Right lobe of liver (tissue), 6 donors: ENCODE data around the gene FRZB. TPM values are rescaled to one million over a fixed set of nuclear protein-coding genes. Genes with fewer than 3 reads are reported as not detected.

ENCODE experiments used
- ATAC-seq, 4 donors: fragments of 200-7000 bp; cut with Tn5 transposase; one replicate each; pipeline ENCODE4 v1.9.1; 2020; ENCODE audit warnings: mild to moderate bottlenecking in 4 of 4, moderate library complexity in 4 of 4
- DNase-seq, 3 donors: peaks; one replicate each; pipeline ENCODE4 v3.0.0-alpha.2; 2020
- H3K27ac ChIP-seq, 3 donors: fragments of 200-600 bp; one replicate each; pipeline ENCODE4 v1.8.0; 2022
- H3K27me3 ChIP-seq, 2 donors: fragments of 200-600 bp; one replicate each; pipeline ENCODE4 v1.8.0; 2022
- H3K36me3 ChIP-seq, 4 donors: fragments of 200-600 bp; sonication (generic) in 1 of 4; one replicate each; pipeline versions ENCODE4 v1.5.1 to v1.8.0; 2017 to 2022; ENCODE audit warnings: control low read depth in 1 of 4
- H3K4me1 ChIP-seq, 4 donors: fragments of 200-600 bp; sonication (generic) in 1 of 4; one replicate each; pipeline versions ENCODE4 v1.5.1 to v1.8.0; 2017 to 2022; ENCODE audit warnings: control low read depth in 1 of 4
- H3K4me3 ChIP-seq, 3 donors: fragments of 200-600 bp; one replicate each; pipeline ENCODE4 v1.8.0; 2022
- H3K9me3 ChIP-seq, 4 donors: fragments of 200-600 bp; sonication (generic) in 1 of 4; one replicate each; pipeline versions ENCODE4 v1.5.1 to v1.8.0; 2017 to 2022; ENCODE audit warnings: control low read depth in 1 of 4
- CTCF ChIP-seq, 4 donors: fragments of 200-600 bp in 3 of 4; fragments of 450-650 bp in 1 of 4; IDR thresholded peaks; one replicate each; pipeline versions ENCODE4 v1.5.1 to v1.8.0; 2016 to 2022; ENCODE audit warnings: antibody characterized with exemption in 4 of 4, mild to moderate bottlenecking in 2 of 4
- POLR2A ChIP-seq: fragments of 450-650 bp; IDR thresholded peaks from one replicate; pipeline ENCODE4 v1.6.1; 2017; ENCODE audit warnings: antibody characterized with exemption, mild to moderate bottlenecking
- WGBS: methylation state at CpG from one replicate; pipeline ENCODE4 v1.1.6; 2018; ENCODE audit warnings: low coverage, low lambda C conversion rate; ENCODE audit not compliant: insufficient coverage; ENCODE audit errors: missing lambda C conversion rate; 5-methylcytosine and 5-hydroxymethylcytosine counted together
- intact Hi-C, 2 donors: fragments of 100-400 bp; cut with DNase I; formaldehyde crosslinking; loops; one replicate each; pipeline versions ENCODE4 v1.11.2 to v1.14.1; 2022
- total RNA-seq, 6 experiments: library from RNA; depleted of rRNA in 2 of 6; stranded (reverse); fragments of >200 nt in 2 of 6; fragmentation: NEBNext Ultra II Directional in 3 of 6; extraction: Animal tissue kit (Norgen Biotek cat#: 25700) in 3 of 6; gene quantifications; one replicate each; pipeline versions ENCODE4 v1.1.0 to v1.2.4, GENCODE V29; 2016 to 2023
- donor health status: DM: no; HTN: yes; CAD: no.
- donor health status: DM: no; HTN: no; CAD: no.
- donor health status: DM: no; HTN: no; CAD: no.
- donor health status: DM: no; HTN: yes; CAD: no.
- donor health status: DM: no; HTN: yes; CAD: no.

The FRZB gene
- total RNA-seq, 6 experiments from 2014 or later = 0.14 to 0.93 (median 0.59) TPM

- 82% methylated on average over 7 of the region's 7 CpGs for WGBS
- H3K36me3 ChIP-seq = no peaks in the 10 kb centered on the region
- intact Hi-C loops = no loop called here
- H3K9me3 ChIP-seq = no peaks in the 10 kb centered on the region
- no peak overlapping the region for H3K27ac ChIP-seq
- no peak for DNase-seq
- no peak for ATAC-seq
- no peak overlapping the region for H3K4me3 ChIP-seq
- H3K4me1 ChIP-seq = peaks cover 0 to 11% (median 3%) of the 10 kb centered on the region in 4 donors
- TF ChIP-seq POLR2A (no peak), CTCF (IDR thresholded peaks at IDR 0.05) (no peak)
- no peaks in the 10 kb centered on the region for H3K27me3 ChIP-seq
Observed at GRCh38 chr2:182907081-182907830, 40.8 kb upstream of the FRZB start.

- peaks cover 0 to 6% (median under 1%) of the 10 kb centered on the region in 4 donors for H3K4me1 ChIP-seq
- intact Hi-C loops = no loop called here
- no peaks in the 10 kb centered on the region for H3K27me3 ChIP-seq
- ATAC-seq (no peak), DNase-seq (no peak)
- TF ChIP-seq POLR2A = no peak
- no peak for TF ChIP-seq CTCF (IDR thresholded peaks at IDR 0.05)
- no peak overlapping the region for H3K4me3 ChIP-seq
- no peak overlapping the region for H3K27ac ChIP-seq
- H3K9me3 ChIP-seq = no peaks in the 10 kb centered on the region
- H3K36me3 ChIP-seq = no peaks in the 10 kb centered on the region
Observed at GRCh38 chr2:182906454-182906853, 40.0 kb upstream of the FRZB start.

- Histone ChIP-seq H3K4me3 (no peak overlapping the region), H3K27me3 (no peaks in the 10 kb centered on the region), H3K9me3 (no peaks in the 10 kb centered on the region), H3K27ac (no peak overlapping the region), H3K36me3 (no peaks in the 10 kb centered on the region), H3K4me1 (no peaks in the 10 kb centered on the region)
- ATAC-seq = no peak
- WGBS = no CpG with 5 or more reads among the region's 1 CpG
- intact Hi-C loops = no loop called here
- no peak for DNase-seq
- TF ChIP-seq POLR2A (no peak), CTCF (IDR thresholded peaks at IDR 0.05) (no peak)
Observed at GRCh38 chr2:182904844-182905243, 38.4 kb upstream of the FRZB start.

- intact Hi-C loops = no loop called here
- Histone ChIP-seq H3K36me3 (no peaks in the 10 kb centered on the region), H3K4me3 (no peak overlapping the region), H3K9me3 (no peaks in the 10 kb centered on the region), H3K27ac (no peak overlapping the region), H3K4me1 (no peaks in the 10 kb centered on the region), H3K27me3 (no peaks in the 10 kb centered on the region)
- ATAC-seq (no peak), DNase-seq (no peak)
- WGBS = 87% methylated on average over 2 of the region's 2 CpGs
- TF ChIP-seq POLR2A (no peak), CTCF (IDR thresholded peaks at IDR 0.05) (no peak)
Observed at GRCh38 chr2:182903566-182903965, 37.1 kb upstream of the FRZB start.
